HG02623 (cell line): Measurements from ENCODE around the gene TSPAN11.

Experiments
- ATAC-seq: cut with Tn5 transposase; IDR thresholded peaks from one replicate; pipeline ENCODE4 v1.9.1; 2021; ENCODE audit warnings: moderate library complexity; ENCODE audit not compliant: unreplicated experiment

TSPAN11 gene

DNA sequence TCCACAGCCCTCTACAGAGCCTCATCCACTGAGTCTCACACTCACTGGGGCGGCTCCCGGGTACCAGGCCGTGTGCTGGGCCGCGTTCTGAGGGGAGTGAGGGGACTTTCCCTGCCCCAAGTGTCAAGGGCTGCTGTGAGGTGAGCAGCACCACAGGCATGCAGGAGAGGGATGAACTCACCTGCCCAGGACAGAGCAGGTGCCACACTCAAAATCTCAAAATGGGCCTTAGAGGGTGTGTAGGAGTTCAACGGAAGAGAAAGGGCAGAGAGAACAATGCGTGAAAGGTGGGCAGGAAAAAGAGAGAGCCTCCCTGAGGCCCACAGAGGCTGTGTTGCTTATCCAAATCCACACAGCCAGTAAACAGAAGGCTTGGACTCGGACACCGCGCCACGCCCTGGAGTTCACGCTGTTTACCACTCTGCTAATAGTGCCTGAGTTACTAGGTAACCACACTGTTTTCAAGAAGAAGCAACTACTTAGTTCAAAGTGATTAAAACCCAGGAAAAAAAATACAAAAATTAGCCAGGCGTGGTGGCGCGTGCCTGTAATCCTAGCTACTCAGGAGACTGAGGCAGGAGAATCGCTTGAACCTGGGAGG lies 32.7 kb downstream of the TSPAN11 start:
- ATAC-seq = no peak

DNA sequence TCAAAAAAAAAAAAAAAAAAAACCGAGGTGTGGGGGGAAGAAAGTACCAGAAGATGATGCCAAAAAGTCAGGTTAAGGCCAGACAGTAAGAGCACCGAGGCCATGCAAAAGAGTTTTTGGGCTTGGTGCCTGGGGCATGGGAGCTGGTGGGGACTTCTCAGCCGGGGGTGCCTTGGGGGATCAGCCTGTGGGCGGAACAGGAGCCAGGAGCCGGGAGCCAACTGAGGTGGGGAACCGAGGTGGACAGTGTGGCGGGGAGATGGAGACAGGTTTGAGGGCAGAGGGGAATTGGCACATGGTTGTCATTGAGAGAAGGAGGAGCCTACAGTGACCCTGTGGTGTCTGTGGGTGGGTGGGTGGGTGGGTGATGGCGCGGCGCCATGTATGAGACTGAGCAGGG lies 33.2 kb downstream of the TSPAN11 start:
- ATAC-seq = no peak

DNA sequence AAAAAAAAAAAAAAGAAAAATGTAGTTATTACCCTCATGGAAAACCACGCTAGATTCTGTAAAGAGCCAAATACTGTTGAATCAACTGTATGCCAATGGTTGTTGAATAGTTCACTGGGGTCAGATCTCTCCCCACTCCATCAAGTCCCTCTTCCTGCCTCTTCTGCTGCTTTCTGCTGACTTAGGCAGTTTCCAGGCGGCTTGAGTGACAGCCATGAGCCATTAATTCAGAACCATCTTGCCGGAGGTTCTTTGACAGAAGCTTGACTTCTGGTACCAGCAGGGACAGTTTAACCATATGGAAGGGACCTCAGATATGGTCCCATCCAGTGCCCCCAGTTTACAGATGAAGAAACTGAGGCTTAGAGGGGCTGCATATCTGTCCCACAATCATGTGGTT lies 34.5 kb downstream of the TSPAN11 start:
- no peak for ATAC-seq

DNA sequence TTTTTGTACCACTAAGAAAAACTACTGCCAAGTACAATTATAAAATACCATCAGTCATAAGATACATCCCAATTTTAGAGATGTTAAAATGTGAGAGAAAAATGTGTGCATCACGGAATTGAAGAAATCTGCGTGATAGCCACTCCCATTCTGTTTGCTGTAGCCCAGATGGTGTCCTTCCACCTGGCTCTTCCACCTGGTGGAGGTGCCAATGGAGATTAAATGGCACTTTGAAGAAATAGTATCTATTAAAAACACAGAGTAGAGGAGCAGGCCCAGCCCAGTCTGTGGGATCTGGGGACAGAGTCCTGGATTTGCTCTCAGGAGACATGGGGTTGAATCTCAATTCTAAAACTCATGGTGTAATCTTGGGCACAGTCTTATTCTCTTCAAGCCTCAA lies 35.5 kb downstream of the TSPAN11 start:
- no peak for ATAC-seq

DNA sequence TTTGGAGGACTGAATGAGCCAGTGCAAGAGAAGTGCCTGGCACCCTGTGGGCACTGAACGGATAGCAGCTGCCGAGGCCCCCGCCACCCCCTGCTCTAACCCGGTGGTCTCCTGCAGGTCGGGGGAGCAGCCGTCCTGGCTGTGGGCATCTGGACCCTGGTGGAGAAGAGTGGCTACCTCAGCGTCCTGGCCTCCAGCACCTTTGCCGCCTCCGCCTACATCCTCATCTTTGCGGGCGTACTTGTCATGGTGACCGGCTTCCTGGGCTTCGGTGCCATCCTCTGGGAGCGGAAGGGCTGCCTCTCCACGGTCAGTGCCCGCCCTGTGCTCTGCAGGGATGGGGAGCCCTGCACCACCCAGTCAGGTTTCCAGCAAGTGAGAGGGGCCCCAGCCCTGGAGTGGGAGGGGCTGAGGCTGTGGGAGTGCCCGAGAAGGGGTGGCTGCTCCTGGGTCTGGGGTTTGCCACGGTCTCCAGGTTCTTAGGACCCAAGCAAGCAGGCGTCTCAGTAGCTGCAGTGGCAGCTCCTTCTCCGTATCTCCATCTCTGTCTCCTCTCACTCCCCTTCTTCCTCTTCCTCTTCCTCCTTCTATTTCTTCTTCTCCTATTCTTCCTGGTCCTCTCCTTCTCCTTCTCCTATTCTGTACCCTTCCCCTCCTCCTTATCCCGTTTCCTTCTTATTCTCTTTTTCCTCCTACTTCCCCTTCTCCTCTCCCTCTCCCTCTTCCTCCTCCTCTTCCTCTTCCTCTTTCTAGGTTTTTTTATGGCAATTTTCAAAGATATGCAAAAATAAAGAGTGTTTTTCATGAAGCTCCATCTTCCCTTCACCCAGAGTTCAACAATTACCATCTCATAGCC lies 37.4 kb downstream of the TSPAN11 start:
- ATAC-seq = no peak

DNA sequence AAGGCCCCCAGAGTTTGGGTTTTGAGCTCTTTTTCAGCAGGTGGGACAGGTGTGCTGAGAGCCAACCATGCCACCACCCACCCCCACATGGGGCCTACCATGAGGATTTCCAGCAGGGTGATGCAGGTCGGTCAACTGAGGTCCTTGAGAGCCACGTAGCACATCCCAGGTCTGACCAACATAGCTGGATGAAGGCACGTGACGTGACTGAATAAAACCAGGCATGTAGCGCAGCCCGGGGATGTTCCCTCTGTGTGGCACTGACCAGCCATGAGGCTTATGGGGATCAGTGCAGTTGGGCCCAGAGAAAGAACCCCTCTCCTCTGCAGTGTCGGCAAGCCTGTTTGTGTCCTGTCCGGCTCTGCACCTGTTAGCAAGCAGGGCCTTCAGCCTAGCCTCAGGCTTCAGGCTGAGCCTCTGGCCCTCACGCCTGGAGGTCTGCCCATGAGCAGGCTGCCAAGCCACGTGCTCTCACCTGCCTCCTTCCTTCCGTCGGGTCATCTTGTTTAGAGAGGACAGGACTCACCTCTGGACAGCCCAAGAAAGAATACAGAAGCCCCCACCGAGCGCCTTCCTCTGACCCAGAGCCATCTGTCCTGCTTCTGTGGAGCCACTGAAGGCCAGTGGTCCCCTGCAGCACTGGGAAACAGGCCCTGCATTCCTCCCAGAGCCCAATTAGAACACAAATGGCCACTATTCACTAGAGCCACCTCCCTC lies 38.5 kb downstream of the TSPAN11 start:
- no peak for ATAC-seq

DNA sequence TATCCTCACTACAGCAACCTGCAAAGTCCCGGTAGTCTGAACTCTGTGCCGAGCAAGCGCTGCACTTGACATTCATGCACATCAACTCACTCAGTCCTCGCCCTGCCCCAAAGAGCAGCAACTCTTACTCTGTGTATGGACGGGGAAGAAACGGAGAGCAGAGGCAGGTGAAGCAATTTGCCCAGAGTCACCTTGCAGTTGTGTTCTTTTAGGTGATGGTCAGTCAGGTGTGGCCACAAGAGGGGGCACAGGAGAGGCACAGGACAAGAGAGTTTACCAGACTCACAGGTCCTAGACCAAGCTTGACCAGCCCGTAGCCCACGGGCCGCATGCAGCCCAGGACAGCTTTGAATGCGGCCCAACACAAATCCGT lies 39.1 kb downstream of the TSPAN11 start:
- no peak for ATAC-seq

DNA sequence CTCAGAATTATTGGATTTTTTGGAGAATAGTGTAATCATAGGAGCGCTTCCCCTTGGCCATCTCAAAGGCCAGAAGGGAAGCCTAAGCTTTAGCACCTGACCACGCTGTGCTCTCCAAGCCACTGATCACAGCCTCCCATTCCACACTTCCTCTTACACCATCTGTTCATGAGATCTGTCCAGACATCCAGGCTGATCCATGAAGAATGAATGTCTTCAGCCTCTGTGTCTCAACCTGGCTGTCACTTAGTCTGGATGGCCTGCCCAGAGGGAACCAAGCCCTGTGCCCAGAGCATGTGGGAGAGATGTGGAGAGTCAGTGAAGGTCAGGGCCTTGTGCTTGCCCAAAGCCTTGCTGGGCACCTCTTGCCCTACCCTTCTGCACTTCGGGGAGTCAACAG lies 40.5 kb downstream of the TSPAN11 start:
- no peak for ATAC-seq

DNA sequence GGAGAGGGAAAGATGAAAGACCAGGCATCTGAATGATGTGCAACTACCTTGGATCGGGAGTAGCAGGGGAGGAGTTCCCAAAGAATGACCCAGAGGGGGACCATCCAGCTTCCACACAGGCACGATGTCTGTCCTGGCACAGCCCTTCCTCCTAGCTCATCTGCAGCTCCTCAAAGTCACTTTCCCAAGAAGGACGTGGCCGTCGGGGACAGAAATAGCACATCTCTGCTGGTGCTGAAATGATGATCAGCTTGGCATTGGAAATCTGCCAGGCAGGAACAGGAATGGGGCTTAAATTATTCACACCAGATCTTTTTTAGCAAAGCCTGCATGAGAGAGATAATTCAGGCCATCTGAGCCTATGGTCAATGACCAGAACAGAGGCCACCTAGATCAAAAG lies 41.7 kb downstream of the TSPAN11 start:
- no peak for ATAC-seq

DNA sequence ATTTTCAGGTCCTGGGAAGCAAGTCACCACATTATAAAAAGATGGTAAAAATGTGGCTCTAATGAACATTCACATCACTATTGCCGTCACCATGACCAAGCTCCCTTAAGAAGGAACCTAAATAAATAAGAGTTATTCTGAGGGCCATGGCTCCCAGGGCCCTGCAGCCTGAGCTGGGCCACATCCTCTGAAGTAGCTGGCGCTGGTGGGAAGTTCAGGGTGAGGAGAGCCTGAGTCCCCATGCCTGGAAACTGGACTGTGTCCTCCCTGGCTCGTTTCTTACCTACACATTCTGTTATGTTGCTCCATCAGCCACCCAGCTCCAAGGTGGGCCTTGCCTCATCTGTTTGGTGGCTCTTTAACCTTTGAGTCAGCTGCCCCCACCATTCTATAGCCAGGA lies 42.5 kb downstream of the TSPAN11 start:
- ATAC-seq = no peak

DNA sequence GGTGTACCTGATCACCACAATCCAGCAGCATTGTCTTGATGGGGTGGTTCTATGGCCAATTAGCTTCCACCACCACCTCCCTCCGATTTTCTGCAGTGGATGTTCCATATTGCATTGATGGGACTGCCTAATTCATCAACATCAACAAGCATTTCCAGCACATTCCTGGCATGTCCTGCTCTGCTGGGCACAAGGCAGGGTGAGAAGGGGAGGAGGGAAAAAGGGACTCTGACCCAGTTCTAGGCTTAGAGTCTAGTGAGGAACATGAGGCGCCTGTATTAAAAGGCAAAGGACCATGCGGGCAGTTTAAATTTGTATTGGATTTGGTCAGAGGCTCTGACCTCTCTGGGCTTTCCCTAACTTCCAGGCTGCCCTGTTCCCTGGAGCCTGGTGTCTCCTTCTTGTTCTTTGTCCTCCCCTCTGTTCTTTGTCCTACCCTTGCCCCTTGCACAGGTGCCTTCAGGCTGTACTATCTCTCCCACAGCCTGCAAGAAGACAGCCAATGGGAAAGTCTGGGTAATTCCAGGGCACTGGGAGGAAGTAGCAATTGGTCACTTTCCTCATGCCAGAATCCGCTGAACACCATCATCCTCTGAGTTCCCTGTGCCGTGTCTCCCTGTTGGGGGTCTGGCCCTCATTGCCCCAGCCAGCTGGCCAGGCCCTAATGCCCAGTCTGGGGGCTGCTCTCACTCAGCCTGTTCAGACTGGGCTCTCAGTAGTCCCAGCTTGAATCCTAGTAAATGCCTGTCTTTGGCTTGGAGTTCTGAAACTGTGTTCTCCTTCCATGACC lies 43.3 kb downstream of the TSPAN11 start:
- ATAC-seq = no peak

DNA sequence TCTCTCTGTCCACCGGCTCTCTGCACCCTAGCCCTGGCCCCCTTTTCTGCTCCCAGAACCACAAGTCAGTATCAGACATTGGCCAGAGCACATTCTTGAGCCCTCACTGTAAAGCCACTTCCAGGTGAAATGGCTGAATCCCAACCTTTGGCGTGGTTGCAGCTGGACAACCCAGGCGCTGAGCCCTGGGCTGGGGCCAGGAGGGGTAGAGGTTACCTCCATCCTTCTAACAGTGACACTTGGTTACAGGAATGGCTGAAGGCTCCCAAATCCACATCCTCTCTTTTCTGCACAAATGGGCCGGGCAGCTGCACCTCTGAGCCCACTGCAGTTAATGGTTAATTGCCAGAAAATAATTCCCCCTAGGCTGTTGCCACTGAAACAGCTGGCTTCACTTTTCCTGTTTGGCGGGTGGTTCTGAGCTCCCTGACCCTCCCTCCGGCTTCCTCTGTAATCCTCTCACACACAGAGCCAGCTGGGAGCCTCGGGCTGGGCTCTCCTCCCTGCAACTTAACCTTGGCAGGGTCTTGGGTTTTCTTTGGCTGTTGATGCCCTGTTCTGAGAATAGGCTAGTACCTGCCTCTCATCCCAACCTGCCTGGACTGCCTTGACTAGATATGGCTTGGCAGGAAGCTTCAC lies 44.1 kb downstream of the TSPAN11 start:
- no peak for ATAC-seq

DNA sequence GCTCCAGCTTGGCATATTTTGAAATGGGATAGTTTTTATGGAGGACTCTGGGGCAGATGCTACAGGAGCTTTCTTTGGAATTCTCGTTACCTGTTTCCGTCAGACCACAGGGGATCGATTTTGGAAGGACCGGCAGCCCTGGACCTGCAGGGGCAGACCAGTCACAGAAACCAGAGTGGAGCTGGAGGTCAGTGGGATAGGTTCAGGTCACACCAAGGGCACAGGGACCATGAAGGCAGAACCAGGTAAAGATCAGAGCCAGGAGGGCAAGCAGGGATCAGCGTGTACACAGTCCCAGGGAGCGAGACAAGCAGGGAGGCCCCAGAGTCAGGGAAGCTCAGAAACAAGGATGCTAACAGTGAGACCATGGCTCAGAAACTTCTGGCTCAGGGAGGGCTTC lies 45.5 kb downstream of the TSPAN11 start:
- ATAC-seq = no peak

DNA sequence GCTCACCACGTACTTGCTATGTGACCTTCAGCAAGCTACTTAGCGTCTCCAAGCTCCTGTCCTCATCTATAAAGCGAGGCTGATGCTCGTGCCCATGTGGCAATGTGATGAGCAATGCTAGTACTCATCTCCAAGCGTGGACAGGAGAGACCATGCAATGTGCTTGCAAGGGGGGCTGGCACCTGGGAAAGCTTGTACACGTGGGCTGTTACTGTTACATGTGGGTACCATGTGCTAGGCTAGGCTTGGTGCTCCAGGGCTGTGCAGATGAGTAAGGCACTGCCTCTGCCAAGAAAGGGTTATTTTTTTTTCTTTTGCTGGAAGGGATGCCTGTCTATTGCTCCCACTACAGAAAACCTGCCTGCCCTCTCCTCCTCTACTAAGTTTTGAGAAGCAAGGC lies 46.6 kb downstream of the TSPAN11 start:
- no peak for ATAC-seq

DNA sequence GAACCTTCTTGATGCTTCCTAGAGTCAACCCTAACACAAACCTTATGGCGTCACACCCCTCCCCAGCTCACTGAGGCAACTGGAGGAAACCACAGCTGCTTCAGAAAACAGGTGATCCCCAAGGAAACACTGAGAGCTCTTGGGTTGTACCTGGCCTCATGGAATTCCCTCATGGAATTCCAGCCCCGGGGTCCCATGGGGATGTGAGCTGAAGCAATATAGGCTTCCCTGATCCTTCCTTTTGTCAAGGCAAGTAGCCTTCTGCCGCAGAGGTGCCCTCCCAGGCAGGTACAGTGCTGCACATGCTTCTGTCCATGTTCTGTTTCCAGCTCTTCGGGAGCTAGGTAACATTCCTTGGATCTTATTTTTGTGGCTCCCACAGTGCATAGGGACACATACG lies 47.3 kb downstream of the TSPAN11 start:
- no peak for ATAC-seq

DNA sequence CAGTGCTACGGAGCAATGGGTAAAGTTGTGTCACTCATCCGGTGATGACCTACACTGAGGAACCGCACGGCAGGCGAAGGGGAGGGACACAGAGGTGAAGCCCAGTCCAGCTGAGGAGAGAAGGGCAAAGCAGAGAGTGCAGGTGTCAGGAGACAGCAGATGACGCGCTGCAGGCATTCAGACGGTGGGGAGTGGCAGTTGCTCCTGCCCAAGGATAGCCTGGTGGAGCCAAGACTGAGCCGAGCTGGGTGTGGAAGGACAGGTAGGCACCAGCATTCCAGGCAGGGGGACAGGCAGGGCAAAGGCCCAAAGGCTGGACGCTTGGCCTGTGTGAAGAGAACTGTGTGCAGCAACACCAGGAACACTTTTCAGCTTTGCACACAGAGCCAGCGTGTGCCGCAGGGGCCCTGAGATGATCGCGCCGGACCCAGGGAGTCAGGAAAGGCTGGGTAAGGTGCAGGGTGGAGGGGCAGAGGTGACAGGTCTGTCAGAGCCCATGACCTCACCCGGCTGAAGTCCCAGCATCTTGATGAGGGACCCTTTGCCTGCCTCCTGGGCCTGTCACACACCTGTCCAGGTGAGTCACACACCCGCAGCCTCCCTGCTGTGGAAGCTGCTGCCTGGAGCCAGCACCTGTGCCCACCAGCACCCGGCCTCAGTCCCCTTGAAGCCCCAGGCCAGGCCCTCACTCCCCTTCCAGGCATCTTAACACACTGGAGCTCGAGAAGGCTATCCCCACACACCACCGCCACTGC lies 48.4 kb downstream of the TSPAN11 start:
- ATAC-seq = no peak

DNA sequence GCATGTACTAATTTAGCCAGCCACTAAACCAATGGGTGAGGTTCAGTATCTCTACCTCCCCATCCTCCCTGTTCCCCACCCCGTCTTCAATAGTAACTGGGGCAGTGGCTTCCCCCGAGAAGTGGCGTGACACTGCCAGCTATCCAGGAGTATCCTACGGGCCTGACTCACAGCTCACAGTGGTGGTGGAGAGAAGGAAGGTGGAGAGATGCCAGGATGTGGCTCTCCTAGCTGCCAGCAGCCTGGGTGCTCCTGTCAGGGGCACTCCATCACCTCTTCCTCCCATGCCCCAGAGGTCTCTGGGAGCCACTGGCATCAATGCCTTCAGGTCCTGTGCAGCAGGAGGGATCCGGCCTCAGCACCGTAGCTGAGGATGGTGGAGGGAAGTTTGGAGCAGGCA lies 49.0 kb downstream of the TSPAN11 start:
- ATAC-seq = no peak

DNA sequence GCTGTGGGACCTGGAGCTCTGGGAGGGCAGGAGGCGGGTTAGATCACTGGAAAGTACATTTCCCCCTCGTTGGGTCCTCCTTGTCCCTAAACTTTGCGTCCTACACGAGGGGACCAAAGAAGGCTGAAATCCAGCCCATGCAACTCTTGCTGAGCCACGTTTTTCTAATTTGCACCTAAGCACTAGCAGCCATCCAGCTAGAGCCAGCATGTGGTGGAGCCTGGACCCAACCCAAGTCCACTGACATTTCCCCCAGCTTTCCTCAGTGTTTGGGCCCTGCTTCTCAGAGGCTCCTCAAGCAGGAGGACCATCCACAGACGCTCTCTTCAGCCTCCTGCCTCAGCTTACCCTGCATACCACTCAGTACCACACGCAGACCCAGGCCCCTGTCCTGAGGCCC lies 49.7 kb downstream of the TSPAN11 start:
- no peak for ATAC-seq

DNA sequence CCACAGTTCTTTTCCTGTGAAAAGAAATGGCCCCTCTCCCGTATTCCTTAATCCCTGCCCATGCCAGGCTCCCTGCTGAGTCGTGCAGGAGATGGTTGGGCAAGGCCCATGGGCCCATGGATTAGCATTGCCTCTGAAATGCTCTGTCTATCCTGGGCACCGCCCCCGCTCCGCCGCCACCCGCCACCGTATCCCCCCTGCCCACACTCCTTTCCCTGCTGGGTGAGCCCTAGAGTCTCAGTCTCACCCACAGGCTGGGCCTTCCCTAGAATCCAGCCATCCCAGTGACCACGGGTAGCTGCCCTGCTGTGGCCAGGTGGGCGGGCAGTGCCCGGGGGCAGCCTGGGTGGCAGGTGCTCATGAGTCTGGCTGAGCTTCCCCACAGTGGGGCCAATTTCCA lies 50.6 kb downstream of the TSPAN11 start:
- no peak for ATAC-seq
